ENCODE results near the gene HCRTR1. TPM values are rescaled to one million over a fixed set of nuclear protein-coding genes. Genes with fewer than 3 reads are reported as not detected.

HCRTR1 gene
- total and polyA plus RNA-seq, 2 of the 8 experiments (the other 6 are each of a cell fraction or from before 2014, with no cell fraction given), result 0.35 to 0.39 TPM

DNA sequence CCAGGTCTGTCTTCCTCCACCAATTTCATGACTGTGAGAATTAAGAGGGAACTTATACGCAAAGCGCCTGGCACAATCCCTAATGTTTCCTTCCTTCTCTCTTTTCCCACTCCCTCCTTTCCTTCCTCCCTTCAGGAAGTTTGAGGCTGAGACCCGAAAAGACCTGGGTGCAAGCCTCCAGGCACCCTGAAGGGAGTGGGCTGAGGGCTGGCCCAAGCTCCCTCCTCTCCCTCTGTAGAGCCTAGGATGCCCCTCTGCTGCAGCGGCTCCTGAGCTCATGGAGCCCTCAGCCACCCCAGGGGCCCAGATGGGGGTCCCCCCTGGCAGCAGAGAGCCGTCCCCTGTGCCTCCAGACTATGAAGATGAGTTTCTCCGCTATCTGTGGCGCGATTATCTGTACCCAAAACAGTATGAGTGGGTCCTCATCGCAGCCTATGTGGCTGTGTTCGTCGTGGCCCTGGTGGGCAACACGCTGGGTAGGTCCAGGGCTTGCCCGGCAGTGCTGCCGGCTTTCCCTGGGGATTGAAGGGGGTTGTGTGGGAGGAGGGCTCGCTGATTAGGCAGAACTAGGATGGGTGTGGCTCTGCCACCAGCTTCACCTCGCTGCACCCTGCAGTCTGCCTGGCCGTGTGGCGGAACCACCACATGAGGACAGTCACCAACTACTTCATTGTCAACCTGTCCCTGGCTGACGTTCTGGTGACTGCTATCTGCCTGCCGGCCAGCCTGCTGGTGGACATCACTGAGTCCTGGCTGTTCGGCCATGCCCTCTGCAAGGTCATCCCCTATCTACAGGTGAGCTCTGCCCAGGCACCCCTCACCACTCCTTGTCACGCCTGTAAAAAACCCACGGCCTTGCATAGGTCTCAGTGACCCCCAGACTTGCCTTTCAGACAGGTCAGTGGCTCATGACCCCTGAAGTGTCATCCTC lies 1.7 kb downstream of the HCRTR1 start:
- CTCF ChIA-PET (ENCODE audit: partially characterized antibody), result interaction anchor here (0.9 to 4.7 kb wide), 33 partner anchors 8 to 384 kb away, joined by 3 to 25 read pairs (median 4); partner anchors contain the start of gene COL16A1
- H3K4me2 ChIP-seq (ENCODE audit: insufficient read depth in 1 of 2, low read depth in 2 of 2, low read length in 2 of 2), result peak overlapping the region; percentile 63 to 94; a peak in 1 of 4 replicates
- H3K4me3 ChIP-seq (ENCODE audit: extremely low read depth in 1 of 4, insufficient read depth in 2 of 4, low read depth in 3 of 4, low read length in 4 of 4), result no peak overlapping the region
- H3K14ac ChIP-seq (ENCODE audit: insufficient read length), result no peak overlapping the region
- no peaks in the 10 kb centered on the region for H3K36me3 ChIP-seq (ENCODE audit: control insufficient read depth in 2 of 4, insufficient read depth in 4 of 4, low read length in 3 of 4)
- H3K18ac ChIP-seq (ENCODE audit: extremely low read depth, low read length), result no peak overlapping the region; the same call in 1 of the 2 replicates
- H3K9me3 ChIP-seq (ENCODE audit: insufficient read depth in 2 of 2, low read depth in 1 of 2, low read length in 1 of 2), result no peaks in the 10 kb centered on the region
- no peak overlapping the region for H3K56ac ChIP-seq (replicated peaks; ENCODE audit: insufficient read length, low read depth, low read length)
- H4K5ac ChIP-seq (ENCODE audit: insufficient read length, low read depth, low read length), result no peak overlapping the region
- no peak overlapping the region for H2BK5ac ChIP-seq (ENCODE audit: low read depth, low read length)
- no peak overlapping the region for H2BK120ac ChIP-seq (replicated peaks; ENCODE audit: low read depth, low read length)
- H2AK5ac ChIP-seq (ENCODE audit: low read depth, low read length), result no peak overlapping the region
- H4K8ac ChIP-seq (ENCODE audit: extremely low read depth, insufficient read depth, low read length), result no peak overlapping the region
- no peak overlapping the region for H3K9ac ChIP-seq (replicated peaks in 1 of 4; ENCODE audit: extremely low read depth in 1 of 4, low read depth in 3 of 4, low read length in 3 of 4)
- POLR2A ChIA-PET (ENCODE audit: partially characterized antibody), result interaction anchor here (0.6 to 2.2 kb wide), 7 partner anchors 7 to 70 kb away, joined by 3 to 8 read pairs (median 3); partner anchors contain the start of gene PEF1
- FAIRE-seq (no peak), DNase-seq (ENCODE audit: low read depth in 1 of 2, low spot score in 2 of 2) (no peak)
- 80% methylated on average over 23 of the region's 23 CpGs; no CpG with 5 or more reads in 1 of the 2 experiments for WGBS, 2 experiments (ENCODE audit: extremely low coverage in 1 of 2, insufficient coverage in 1 of 2, insufficient read length in 1 of 2, insufficient replicate concordance in 2 of 2, low coverage in 1 of 2, low lambda C conversion rate in 2 of 2, missing lambda C conversion rate in 1 of 2)
- no peak overlapping the region for H4K91ac ChIP-seq (replicated peaks; ENCODE audit: insufficient read length, low read length)
- no peaks in the 10 kb centered on the region for H3K79me2 ChIP-seq (ENCODE audit: control insufficient read depth in 1 of 2, insufficient read depth in 2 of 2, low read length in 2 of 2)
- H3K23ac ChIP-seq (ENCODE audit: insufficient read length), result no peak overlapping the region
- no peak overlapping the region for H3K27ac ChIP-seq (ENCODE audit: low read depth, low read length)
- 0 out of 2 replicates have a peak overlapping the region, but pooled peaks have one; percentile 14 for H2BK15ac ChIP-seq (ENCODE audit: low read length)
- H2AFZ ChIP-seq (ENCODE audit: low read length), result no peak overlapping the region
- H3K27me3 ChIP-seq (replicated peaks in 1 of 4; ENCODE audit: control insufficient read depth in 3 of 4, extremely low read depth in 1 of 4, insufficient read depth in 3 of 4, low read length in 3 of 4), result peaks cover 6 to 22% (median 16%) of the 10 kb centered on the region in 4 experiments
- no peak overlapping the region for H3K4ac ChIP-seq (replicated peaks; ENCODE audit: insufficient read length, low read depth, low read length)
- peaks cover 8% of the 10 kb centered on the region; the same call in 1 of the 2 replicates for H3K23me2 ChIP-seq (ENCODE audit: low read depth, low read length)
- H3K79me1 ChIP-seq (ENCODE audit: low read depth, low read length), result no peaks in the 10 kb centered on the region
- no peaks in the 10 kb centered on the region for H4K20me1 ChIP-seq (replicated peaks in 1 of 2; ENCODE audit: control insufficient read depth in 1 of 2, insufficient read depth in 2 of 2, low read length in 2 of 2)
- peak overlapping the region; percentile 60; the same call in 1 of the 2 replicates for H2BK12ac ChIP-seq (ENCODE audit: low read depth, low read length)
- no peak overlapping the region for H2BK20ac ChIP-seq (ENCODE audit: low read length)
- H3K4me1 ChIP-seq (replicated peaks in 1 of 4; ENCODE audit: control insufficient read depth in 3 of 4, insufficient read depth in 4 of 4, low read length in 3 of 4), result peaks cover 2 to 8% (median 6%) of the 10 kb centered on the region in 4 experiments; a peak in 5 of 7 replicates
- no peak for TF ChIP-seq CTBP2 (IDR thresholded peaks at IDR 0.05; ENCODE audit: borderline replicate concordance, insufficient read depth, insufficient read length, low read length)
- TF ChIP-seq RFX5 (IDR thresholded peaks at IDR 0.05; ENCODE audit: borderline replicate concordance, low read depth, low read length), result no peak
- no peak for TF ChIP-seq SP2 (IDR thresholded peaks at IDR 0.05; ENCODE audit: low read length)
- TF ChIP-seq CHD2 (IDR thresholded peaks at IDR 0.05; ENCODE audit: low read length), result no peak
- TF ChIP-seq, protein P1, sequence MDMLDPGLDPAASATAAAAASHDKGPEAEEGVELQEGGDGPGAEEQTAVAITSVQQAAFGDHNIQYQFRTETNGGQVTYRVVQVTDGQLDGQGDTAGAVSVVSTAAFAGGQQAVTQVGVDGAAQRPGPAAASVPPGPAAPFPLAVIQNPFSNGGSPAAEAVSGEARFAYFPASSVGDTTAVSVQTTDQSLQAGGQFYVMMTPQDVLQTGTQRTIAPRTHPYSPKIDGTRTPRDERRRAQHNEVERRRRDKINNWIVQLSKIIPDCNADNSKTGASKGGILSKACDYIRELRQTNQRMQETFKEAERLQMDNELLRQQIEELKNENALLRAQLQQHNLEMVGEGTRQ (IDR thresholded peaks at IDR 0.05; ENCODE audit: low read length), result no peak
- no peak for TF ChIP-seq GTF2F1 (IDR thresholded peaks at IDR 0.05; ENCODE audit: borderline replicate concordance, low read depth, low read length)
- TF ChIP-seq SIN3A (conservative IDR thresholded peaks at IDR 0.05 in 1 of 2, IDR thresholded peaks at IDR 0.05 in 1 of 2; ENCODE audit: low read depth in 1 of 2, low read length in 2 of 2), result no peak
- TF ChIP-seq CBX5 (IDR thresholded peaks at IDR 0.05; ENCODE audit: low read depth, low read length), result no peak
- no peak for TF ChIP-seq SIX5 (IDR thresholded peaks at IDR 0.05; ENCODE audit: low read depth, low read length)
- no peak for TF ChIP-seq JUND (IDR thresholded peaks at IDR 0.05; ENCODE audit: low read length)
